SKM-1 (cell line): ENCODE results near the gene ZNG1F.
"Not testable (repeated sequence)": the region's sequence is repeated elsewhere in the genome, so short reads cannot be mapped to it uniquely, and the experiment has no call there.

Experiments
- DNase-seq: peaks from one replicate; lab custom pipeline; 2025; ENCODE audit not compliant: unreplicated experiment; lab: John Stamatoyannopoulos, UW

Gene ZNG1F

GRCh38 chr9:41123812-41124211, 65.3 kb downstream of the ZNG1F start:
- DNase-seq, result not testable (repeated sequence)

- DNase-seq, result not testable (repeated sequence)
Measured at GRCh38 chr9:41123396-41123795, 65.7 kb downstream of the ZNG1F start.

DNA sequence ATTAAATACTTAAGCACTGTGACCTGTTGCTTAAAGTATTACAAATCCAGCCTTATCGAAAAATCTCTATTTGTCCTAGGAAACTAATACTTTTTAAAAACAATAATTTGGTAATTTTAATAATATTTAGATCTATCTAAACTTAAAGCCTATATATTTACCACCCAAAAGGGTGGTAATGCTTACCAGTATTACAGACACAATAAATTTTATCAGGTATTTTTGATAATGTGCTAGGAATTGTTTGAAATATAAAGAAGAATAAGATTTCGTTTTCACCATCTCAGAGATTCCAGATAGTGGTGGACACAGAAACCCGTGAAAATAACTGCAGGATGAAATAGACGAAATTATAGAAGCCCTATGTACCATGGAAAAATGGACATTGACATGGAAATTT, 68.4 kb downstream of the ZNG1F start:
- not testable (repeated sequence) for DNase-seq

GRCh38 chr9:41119719-41120118, 69.4 kb downstream of the ZNG1F start:
- not testable (repeated sequence) for DNase-seq

DNA sequence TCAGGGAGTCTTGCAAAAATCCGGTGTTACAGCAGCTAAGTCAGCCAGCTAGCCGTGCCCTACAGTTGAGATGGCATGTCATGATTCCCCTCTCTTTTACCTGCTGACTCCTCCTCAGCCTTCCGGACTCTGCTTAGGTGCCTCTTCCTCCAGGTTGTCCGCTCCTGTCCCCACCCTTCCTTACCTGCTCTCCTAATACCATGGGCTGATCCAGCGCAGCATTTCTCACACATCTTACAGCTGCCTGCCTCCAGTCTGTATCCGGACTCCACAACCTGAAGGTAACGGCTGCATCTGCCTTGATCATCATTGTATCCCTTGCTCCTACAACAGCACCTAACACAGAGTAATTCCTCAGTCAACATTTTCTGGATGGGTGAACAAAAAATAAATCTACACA, 69.8 kb downstream of the ZNG1F start:
- DNase-seq, result not testable (repeated sequence)

- not testable (repeated sequence) for DNase-seq
Measured at GRCh38 chr9:41113348-41113747, 75.8 kb downstream of the ZNG1F start.

DNA sequence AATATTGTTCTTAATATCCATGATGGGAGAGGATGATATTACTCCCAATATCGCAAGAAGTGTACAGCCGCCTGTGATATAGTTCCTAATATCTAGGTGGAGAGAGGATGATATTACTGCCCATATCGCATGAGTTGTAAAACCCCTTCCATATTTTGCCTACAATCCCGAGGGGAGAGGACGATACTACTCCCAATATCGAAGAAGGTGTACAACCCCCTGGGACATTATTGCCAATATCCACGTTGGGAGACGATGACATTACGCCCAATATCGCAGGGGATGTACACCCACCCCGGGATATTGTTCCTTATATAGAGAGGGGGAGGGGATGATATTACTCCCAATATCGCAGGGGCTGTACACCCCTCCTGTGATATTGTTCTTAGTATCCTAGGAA, 77.7 kb downstream of the ZNG1F start:
- DNase-seq, result not testable (repeated sequence)

DNA sequence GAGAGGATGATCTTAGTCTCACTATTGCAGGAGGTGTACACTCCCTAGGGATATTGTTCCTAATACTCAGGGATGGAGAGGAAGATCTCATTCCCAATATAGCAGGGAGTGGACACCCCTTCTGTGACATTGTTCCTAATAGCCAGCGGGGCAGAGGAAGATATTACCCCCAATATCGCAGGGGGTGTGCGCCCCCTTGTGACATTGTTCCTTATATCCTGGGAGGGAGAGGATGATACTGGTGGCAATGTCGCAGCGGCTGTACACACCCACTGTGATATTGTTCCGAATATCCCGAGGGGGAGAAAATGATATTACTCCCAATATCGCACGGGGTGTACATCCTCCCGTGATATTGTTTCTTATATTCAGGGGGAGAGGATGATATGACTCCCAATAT, 78.2 kb downstream of the ZNG1F start:
- not testable (repeated sequence) for DNase-seq

- not testable (repeated sequence) for DNase-seq
Measured at GRCh38 chr9:41109253-41109652, 79.9 kb downstream of the ZNG1F start.

DNA sequence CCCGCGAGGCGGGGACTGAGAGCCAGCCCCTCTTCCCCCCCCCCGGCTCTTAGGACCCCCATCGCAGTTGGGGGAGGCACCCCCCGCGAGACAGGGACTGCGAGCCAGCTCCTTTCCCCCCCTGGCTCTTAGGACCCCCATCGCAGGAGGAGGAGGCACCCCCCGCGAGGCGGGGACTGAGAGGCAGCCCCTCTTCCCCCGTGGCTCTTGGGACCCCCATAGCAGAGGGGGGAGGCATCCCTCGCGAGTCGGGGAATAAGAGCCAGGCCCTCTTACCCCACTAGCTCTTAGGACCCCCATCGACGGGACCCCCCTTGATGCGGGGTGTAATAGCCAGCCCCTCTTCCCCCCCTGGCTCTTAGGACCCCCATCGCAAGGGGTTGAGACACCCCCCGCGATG, 80.3 kb downstream of the ZNG1F start:
- not testable (repeated sequence) for DNase-seq

DNA sequence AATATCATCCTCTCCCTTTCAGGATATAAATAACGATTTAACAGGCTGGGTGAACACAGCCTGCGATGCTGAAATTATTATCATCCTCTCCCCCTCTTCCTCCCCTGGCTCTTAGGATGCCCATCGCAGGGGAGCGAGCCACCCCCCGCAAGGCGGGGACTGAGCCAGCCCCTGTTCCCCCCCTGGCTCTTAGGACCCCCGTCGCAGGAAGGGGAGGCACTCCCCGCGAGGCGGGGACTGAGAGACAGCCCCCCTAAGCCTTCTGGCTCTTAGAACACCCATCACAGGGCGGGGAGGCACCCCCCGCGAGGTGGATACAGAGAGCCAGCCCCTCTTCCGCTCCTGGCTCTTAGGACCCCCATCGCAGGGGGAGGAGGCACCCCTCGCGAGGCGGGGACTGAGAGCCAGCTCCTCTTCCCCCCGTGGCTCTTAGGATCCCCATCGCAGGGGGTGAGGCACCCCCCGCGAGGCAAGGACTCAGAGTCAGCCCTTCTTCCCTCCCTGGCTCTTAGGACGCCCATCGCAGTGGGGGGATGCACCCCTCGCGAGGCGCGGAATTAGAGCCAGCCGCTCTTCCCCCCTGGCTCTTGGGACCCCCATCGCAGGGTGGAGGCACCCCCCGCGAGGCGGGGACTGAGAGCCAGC, 82.5 kb downstream of the ZNG1F start:
- DNase-seq, result not testable (repeated sequence)

DNA sequence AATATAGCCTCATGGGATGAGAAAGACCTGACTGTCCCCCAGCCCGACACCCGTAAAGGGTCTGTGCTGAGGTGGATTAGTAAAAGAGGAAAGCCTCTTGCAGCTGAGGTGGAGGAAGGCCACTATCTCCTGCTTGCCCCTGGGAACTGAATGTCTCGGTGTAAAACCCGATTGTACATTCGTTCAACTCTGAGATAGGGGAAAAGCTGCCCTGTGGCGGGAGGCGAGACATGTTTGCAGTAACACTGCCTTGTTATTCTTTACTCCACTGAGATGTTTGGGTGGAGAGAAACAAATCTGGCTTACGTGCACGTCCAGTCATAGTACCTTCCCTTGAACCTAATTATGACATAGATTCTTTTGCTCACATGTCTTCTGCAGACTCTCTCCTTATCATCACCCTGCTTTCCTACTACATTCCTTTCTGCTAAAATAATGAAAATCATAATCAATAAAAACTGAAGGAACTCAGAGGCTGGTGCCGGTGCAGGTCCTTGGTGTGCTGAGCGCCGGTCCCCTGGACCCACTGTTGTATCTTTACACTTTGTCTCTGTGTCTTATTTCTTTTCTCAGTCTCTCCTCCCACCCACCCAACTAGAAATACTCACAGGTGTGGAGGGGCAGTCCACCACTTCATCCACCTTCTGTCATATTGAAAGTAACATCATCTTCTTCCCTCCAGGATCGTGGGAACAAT, 83.4 kb downstream of the ZNG1F start:
- DNase-seq, result not testable (repeated sequence)

GRCh38 chr9:41104542-41104941, 84.6 kb downstream of the ZNG1F start:
- not testable (repeated sequence) for DNase-seq

DNA sequence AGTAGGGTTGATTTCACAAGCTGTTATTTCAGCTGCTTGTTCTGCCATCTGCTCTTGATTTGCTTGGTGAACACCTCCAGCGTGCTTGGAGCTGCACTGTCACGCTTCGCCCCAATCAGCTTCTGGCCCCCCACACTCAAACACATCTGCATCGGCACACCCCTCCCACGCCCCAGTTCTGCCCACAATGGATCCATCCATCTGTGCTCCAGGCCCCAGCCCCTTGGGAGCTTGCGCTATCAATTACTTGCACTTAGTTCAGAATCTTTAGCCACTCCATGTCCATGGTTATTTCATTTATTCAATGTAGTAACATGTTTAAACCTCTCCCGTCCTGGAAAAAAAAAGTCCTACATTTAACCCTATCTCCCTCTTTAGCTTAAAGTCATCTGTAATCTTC, 88.6 kb downstream of the ZNG1F start:
- DNase-seq, result not testable (repeated sequence)

DNA sequence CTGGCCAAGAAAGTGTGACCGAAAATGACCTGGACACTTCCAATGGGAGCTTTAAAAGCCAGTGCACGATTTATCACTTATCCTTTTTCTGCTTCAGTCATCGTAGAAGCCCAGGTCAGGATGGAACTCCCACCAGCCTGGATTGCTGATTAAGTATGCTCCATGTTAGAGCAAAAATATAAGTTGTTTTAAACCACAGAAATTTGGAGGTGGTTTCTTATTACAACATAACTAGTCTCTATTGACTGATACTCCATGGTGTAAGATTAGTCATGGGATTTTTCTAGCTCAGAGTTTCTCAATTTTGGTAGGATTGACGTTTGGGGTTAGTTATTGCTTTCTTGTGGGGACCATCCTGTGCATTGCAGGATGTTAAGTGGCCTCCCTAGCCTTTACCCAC, 90.4 kb downstream of the ZNG1F start:
- DNase-seq, result not testable (repeated sequence)

DNA sequence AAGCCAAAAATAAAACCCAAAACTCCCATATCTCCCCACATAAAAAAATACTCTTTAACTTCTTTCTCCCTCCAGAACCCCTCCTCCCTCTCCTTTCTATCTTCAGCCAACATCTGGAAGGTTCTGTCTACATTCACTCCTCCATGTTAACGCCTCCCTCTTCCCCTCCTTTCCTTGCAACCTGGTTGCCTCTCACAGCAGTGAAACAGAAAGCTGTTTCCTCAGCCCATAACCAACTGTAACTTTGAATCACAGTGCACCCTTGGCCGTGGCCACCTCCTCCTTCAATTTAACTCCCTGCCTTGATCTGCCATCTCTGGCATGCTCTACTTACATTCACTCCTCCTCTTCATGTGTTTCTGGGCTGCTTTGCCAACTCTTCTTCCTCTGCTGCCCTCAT, 94.1 kb downstream of the ZNG1F start:
- not testable (repeated sequence) for DNase-seq

GRCh38 chr9:41094010-41094773, 94.9 kb downstream of the ZNG1F start:
- DNase-seq, result not testable (repeated sequence)

GRCh38 chr9:41090922-41091321, 98.2 kb downstream of the ZNG1F start:
- DNase-seq, result not testable (repeated sequence)

DNA sequence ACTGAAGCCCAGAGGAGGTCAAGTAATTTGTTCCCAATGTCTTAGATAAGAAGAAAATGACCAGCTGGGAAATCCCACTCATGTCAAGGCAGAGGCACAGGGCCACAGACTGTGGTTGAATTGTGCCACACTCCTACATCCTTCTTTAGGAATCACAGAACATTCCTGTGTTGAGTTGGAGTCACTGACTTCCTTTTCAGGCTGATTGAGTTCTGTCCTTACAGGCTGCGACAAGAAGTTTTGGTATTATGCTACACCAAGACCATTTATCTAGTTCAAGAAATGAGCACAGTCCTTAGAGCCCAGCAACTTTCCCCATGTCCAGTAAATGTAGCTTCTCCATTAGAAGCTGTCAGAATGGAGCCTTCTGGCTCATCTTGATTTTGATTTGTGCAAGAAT, 98.7 kb downstream of the ZNG1F start:
- DNase-seq, result not testable (repeated sequence)

DNA sequence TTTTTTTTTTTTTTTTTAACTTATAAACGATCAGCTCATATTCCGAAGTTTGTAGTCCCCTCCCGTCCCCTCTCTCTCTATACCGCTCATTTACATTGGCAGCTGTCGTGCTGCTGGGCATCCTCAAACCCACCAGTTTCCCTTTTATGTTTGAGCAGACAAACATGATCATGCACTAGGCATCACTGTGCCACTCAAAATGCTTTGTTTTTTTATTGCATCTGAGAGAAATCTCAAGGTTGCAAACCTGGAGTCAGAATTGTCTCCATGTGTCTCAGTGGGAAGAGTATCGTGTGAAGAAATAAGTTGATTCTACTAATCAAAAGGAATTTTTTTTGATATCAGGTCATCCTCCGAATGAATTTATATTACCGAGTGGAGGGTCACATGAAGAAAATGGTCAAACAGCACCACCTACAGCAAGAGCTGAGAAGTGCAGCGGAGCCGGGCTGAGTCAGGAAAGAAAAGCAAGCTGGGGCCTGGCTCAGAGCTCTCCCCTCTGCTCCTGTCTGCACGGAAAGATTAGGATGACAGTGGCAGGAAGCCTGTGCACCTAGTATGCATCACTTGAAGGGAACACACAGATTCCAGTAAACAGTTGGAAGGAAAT, 100.6 kb downstream of the ZNG1F start:
- not testable (repeated sequence) for DNase-seq

- DNase-seq, result not testable (repeated sequence)
Measured at GRCh38 chr9:41087929-41088328, 101.2 kb downstream of the ZNG1F start.
